HEK293T (cell line): ENCODE data around the gene GAS2L2.

ENCODE experiments used
- SUZ12 ChIP-seq: fragments of 450-650 bp; IDR thresholded peaks from 2 replicates; pipeline ENCODE4 v1.6.1; 2016; ENCODE audit warnings: mild to moderate bottlenecking
- ZNF384 ChIP-seq: fragments of 450-650 bp; IDR thresholded peaks from 2 replicates; pipeline ENCODE4 v1.6.1; 2016

DNA sequence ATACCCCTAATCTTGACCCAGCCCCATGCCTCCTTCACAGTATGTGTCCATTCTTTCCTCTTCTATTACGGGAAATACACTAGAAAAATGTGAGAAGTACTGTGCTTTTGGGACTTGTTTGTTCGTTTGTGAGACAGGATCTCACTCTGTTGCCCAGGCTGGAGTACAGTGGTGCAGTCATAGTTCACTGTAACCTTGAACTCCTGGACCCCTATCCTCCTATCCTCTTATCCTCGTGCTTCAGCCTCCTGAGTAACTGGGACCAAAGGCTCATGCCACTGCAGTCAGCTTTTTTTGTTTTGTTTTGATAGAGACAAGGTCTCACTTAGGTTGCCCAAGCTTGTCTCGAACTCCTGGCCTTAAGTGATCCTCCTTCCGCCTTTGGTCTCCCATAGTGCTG lies 51.5 kb downstream of the GAS2L2 start:
- TF ChIP-seq SUZ12 (no peak), ZNF384 (no peak)
